ENCODE results near the gene HOXC10. TPM values are rescaled to one million over a fixed set of nuclear protein-coding genes. Genes with fewer than 3 reads are reported as not detected.
A peak's percentile ranks its signal among the peaks of the same experiment; 100 is the strongest.

HOXC10 gene
- total RNA-seq, 4 donors from 2014 or later: 1.0 TPM; not detected in 3

DNA sequence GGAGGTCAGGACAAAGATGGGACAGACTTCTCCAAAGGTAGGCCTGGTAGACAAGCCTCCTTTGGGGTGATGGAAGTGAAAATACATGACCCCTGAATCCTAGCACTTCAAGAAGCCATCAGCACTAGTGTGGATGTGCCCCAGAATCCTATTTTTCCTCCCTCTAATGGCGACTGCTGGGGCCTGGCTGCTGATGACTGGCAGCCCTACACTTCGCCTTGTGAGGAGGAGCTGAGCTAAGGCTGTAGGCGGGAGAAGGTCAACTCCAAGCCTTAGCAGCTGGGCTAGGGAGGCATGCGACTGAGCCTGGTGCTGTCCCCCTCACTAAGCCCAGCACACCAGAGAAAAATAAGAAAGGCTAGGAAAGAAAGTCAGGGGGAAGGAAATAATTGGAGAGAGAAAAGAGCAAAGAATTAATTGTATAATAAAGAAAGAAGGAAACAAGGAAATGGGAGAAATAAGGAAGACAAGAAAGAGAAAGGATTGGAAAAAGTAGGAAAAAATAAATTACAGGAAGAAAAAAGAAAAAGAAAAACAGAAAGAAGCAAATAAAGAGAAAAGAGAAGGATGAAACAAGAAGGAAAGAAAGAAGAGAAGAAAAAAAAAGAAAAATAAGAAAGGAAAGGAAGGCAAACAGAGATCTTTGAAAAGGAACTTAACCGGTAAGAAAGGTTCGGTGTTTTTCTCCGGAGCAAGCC is 4.7 kb upstream of the HOXC10 start:
- H3K36me3 ChIP-seq: no peaks in the 10 kb centered on the region
- no peak overlapping the region for H3K4me3 ChIP-seq
- H3K4me1 ChIP-seq: peaks cover 0 to 21% (median 6%) of the 10 kb centered on the region in 4 donors
- H3K9me3 ChIP-seq: peaks cover 0 to 11% (median 0%) of the 10 kb centered on the region in 4 donors
- peaks cover 0 to 44% of the 10 kb centered on the region in 2 donors for H3K27me3 ChIP-seq
- no peak overlapping the region for H3K27ac ChIP-seq
- DNase-seq: no peak
- no peak for TF ChIP-seq POLR2A (IDR thresholded peaks at IDR 0.05)

GRCh38 chr12:53980802-53981496 is 4.0 kb upstream of the HOXC10 start:
- Histone ChIP-seq H3K36me3 (no peaks in the 10 kb centered on the region), H3K27me3 (peaks cover 0 to 47% of the 10 kb centered on the region in 2 donors)

GRCh38 chr12:53981634-53982565 is 3.0 kb upstream of the HOXC10 start:
- Histone ChIP-seq H3K4me3 (peak overlapping the region in 1 of 4 donors; percentile 4), H3K4me1 (peaks cover 0 to 27% (median 10%) of the 10 kb centered on the region in 4 donors), H3K27ac (no peak overlapping the region), H3K9me3 (peaks cover 0 to 11% (median 0%) of the 10 kb centered on the region in 4 donors), H3K36me3 (no peaks in the 10 kb centered on the region), H3K27me3 (peaks cover 0 to 51% of the 10 kb centered on the region in 2 donors)
- no peak for TF ChIP-seq POLR2A (IDR thresholded peaks at IDR 0.05)
- no peak for TF ChIP-seq CTCF (IDR thresholded peaks at IDR 0.05)
- no peak for DNase-seq

More at GRCh38 chr12:53980802-53981496, 4.0 kb upstream of the HOXC10 start:
- H3K27ac ChIP-seq: no peak overlapping the region
- no peak overlapping the region for H3K4me3 ChIP-seq
- peaks cover 0 to 11% (median 0%) of the 10 kb centered on the region in 4 donors for H3K9me3 ChIP-seq
- no peak for DNase-seq
- H3K4me1 ChIP-seq: peaks cover 0 to 22% (median 8%) of the 10 kb centered on the region in 4 donors
- no peak for TF ChIP-seq CTCF (IDR thresholded peaks at IDR 0.05)
- TF ChIP-seq POLR2A (IDR thresholded peaks at IDR 0.05): no peak

GRCh38 chr12:53982648-53983567 is 2.0 kb upstream of the HOXC10 start:
- Histone ChIP-seq H3K4me1 (peaks cover 0 to 24% (median 10%) of the 10 kb centered on the region in 4 donors), H3K4me3 (no peak overlapping the region), H3K9me3 (peaks cover 0 to 11% (median 0%) of the 10 kb centered on the region in 4 donors), H3K27me3 (peaks cover 0 to 55% of the 10 kb centered on the region in 2 donors), H3K36me3 (no peaks in the 10 kb centered on the region), H3K27ac (no peak overlapping the region)
- TF ChIP-seq POLR2A (IDR thresholded peaks at IDR 0.05): no peak
- TF ChIP-seq CTCF (IDR thresholded peaks at IDR 0.05): no peak
- DNase-seq: no peak

DNA sequence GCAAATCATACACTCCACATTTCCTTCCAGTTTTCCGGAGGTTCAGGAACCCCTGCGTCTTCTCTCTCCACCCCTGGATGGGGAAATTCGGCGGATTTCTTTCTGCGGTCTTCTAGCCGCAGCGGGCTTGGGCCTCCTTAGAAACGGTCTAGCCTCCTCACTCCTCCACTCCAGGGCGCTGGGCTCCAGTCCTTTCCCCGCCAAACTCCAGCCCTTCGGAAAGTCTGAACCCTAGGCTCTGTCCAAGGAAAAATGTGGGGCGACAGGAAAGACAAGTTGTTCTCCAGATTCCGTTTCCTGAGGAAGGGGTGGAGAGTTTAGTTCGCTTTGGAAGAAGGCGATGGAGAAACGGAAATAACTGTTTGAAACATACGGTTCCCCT is 1.4 kb upstream of the HOXC10 start:
- Histone ChIP-seq H3K4me1 (peaks cover 0 to 17% (median 9%) of the 10 kb centered on the region in 4 donors), H3K4me3 (no peak overlapping the region), H3K27ac (no peak overlapping the region), H3K36me3 (no peaks in the 10 kb centered on the region), H3K9me3 (peaks cover 0 to 11% (median 0%) of the 10 kb centered on the region in 4 donors), H3K27me3 (peaks cover 0 to 48% of the 10 kb centered on the region in 2 donors)
- DNase-seq: no peak
- TF ChIP-seq CTCF (IDR thresholded peaks at IDR 0.05): no peak
- TF ChIP-seq POLR2A (IDR thresholded peaks at IDR 0.05): no peak
